Measurements from ENCODE around the gene SUCLA2.

The SUCLA2 gene

GRCh38 chr13:47901441-47901840, 99.6 kb downstream of the SUCLA2 start:
- Histone ChIP-seq H3K27me3 (ENCODE audit: insufficient read depth, poor library complexity, severe bottlenecking) (no peaks in the 10 kb centered on the region), H3K27ac (replicated peaks) (no peak overlapping the region), H3K4me3 (replicated peaks; ENCODE audit: insufficient read depth, low read length) (no peak overlapping the region)
- TF ChIP-seq SPI1 (IDR thresholded peaks at IDR 0.05; ENCODE audit: borderline replicate concordance, low read depth): no peak
- TF ChIP-seq GABPA (IDR thresholded peaks at IDR 0.05; ENCODE audit: low read depth): no peak
- no peak for TF ChIP-seq POLR2AphosphoS5 (IDR thresholded peaks at IDR 0.05; ENCODE audit: low read depth)
- TF ChIP-seq, protein P1, sequence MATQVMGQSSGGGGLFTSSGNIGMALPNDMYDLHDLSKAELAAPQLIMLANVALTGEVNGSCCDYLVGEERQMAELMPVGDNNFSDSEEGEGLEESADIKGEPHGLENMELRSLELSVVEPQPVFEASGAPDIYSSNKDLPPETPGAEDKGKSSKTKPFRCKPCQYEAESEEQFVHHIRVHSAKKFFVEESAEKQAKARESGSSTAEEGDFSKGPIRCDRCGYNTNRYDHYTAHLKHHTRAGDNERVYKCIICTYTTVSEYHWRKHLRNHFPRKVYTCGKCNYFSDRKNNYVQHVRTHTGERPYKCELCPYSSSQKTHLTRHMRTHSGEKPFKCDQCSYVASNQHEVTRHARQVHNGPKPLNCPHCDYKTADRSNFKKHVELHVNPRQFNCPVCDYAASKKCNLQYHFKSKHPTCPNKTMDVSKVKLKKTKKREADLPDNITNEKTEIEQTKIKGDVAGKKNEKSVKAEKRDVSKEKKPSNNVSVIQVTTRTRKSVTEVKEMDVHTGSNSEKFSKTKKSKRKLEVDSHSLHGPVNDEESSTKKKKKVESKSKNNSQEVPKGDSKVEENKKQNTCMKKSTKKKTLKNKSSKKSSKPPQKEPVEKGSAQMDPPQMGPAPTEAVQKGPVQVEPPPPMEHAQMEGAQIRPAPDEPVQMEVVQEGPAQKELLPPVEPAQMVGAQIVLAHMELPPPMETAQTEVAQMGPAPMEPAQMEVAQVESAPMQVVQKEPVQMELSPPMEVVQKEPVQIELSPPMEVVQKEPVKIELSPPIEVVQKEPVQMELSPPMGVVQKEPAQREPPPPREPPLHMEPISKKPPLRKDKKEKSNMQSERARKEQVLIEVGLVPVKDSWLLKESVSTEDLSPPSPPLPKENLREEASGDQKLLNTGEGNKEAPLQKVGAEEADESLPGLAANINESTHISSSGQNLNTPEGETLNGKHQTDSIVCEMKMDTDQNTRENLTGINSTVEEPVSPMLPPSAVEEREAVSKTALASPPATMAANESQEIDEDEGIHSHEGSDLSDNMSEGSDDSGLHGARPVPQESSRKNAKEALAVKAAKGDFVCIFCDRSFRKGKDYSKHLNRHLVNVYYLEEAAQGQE (IDR thresholded peaks at IDR 0.05; ENCODE audit: insufficient replicate concordance, low read depth): no peak
- TF ChIP-seq, protein P2, sequence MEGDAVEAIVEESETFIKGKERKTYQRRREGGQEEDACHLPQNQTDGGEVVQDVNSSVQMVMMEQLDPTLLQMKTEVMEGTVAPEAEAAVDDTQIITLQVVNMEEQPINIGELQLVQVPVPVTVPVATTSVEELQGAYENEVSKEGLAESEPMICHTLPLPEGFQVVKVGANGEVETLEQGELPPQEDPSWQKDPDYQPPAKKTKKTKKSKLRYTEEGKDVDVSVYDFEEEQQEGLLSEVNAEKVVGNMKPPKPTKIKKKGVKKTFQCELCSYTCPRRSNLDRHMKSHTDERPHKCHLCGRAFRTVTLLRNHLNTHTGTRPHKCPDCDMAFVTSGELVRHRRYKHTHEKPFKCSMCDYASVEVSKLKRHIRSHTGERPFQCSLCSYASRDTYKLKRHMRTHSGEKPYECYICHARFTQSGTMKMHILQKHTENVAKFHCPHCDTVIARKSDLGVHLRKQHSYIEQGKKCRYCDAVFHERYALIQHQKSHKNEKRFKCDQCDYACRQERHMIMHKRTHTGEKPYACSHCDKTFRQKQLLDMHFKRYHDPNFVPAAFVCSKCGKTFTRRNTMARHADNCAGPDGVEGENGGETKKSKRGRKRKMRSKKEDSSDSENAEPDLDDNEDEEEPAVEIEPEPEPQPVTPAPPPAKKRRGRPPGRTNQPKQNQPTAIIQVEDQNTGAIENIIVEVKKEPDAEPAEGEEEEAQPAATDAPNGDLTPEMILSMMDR (IDR thresholded peaks at IDR 0.05; ENCODE audit: insufficient read depth, low read length): no peak
- no peak for DNase-seq (ENCODE audit: low read depth in 1 of 2, low spot score in 1 of 2)

DNA sequence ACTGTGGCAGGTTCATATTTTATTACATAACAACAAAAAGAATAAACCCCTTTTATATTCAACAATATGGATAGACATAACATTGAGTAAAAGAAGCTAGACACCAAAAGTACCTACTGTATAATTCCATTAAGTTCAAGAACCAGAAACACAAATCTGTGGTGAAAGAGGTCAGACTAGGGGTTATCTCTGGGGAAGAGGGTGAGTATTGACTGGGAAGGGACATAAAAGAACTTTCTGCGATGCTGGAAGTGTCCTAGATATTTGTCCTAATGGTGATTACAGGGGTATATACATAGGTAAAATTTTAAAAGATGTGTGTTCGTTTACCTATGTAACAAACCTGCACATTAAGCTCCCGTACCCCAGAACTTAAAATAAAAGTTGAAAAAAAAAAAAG, 103.0 kb downstream of the SUCLA2 start:
- H3K27ac ChIP-seq (replicated peaks): no peak overlapping the region
- TF ChIP-seq, protein P2 (IDR thresholded peaks at IDR 0.05; ENCODE audit: insufficient read depth, low read length): no peak
- TF ChIP-seq SPI1 (IDR thresholded peaks at IDR 0.05; ENCODE audit: borderline replicate concordance, low read depth) (no peak), GABPA (IDR thresholded peaks at IDR 0.05; ENCODE audit: low read depth) (no peak), POLR2AphosphoS5 (IDR thresholded peaks at IDR 0.05; ENCODE audit: low read depth) (no peak)
- TF ChIP-seq, protein P1 (IDR thresholded peaks at IDR 0.05; ENCODE audit: insufficient replicate concordance, low read depth): no peak
- DNase-seq (ENCODE audit: low read depth in 1 of 2, low spot score in 1 of 2): no peak
- H3K27me3 ChIP-seq (ENCODE audit: insufficient read depth, poor library complexity, severe bottlenecking): no peaks in the 10 kb centered on the region
- no peak overlapping the region for H3K4me3 ChIP-seq (replicated peaks; ENCODE audit: insufficient read depth, low read length)

GRCh38 chr13:47897411-47898050, 103.5 kb downstream of the SUCLA2 start:
- Histone ChIP-seq H3K4me3 (replicated peaks; ENCODE audit: insufficient read depth, low read length) (no peak overlapping the region), H3K27me3 (ENCODE audit: insufficient read depth, poor library complexity, severe bottlenecking) (no peaks in the 10 kb centered on the region), H3K27ac (replicated peaks) (no peak overlapping the region)
- no peak for DNase-seq (ENCODE audit: low read depth in 1 of 2, low spot score in 1 of 2)
- TF ChIP-seq, protein P2 (IDR thresholded peaks at IDR 0.05; ENCODE audit: insufficient read depth, low read length): no peak
- no peak for TF ChIP-seq GABPA (IDR thresholded peaks at IDR 0.05; ENCODE audit: low read depth)
- TF ChIP-seq, protein P1 (IDR thresholded peaks at IDR 0.05; ENCODE audit: insufficient replicate concordance, low read depth): no peak
- TF ChIP-seq POLR2AphosphoS5 (IDR thresholded peaks at IDR 0.05; ENCODE audit: low read depth): no peak
- no peak for TF ChIP-seq SPI1 (IDR thresholded peaks at IDR 0.05; ENCODE audit: borderline replicate concordance, low read depth)

Measured in HL-60 (cell line).